K562 (cell line): ENCODE data around the gene IQGAP3. TPM values are rescaled to one million over a fixed set of nuclear protein-coding genes. Genes with fewer than 3 reads are reported as not detected.

Experiments
- ATAC-seq: fragments of 200-7000 bp; cut with Tn5 transposase; 3 replicates; pipeline ENCODE4 v1.9.1; 2020; ENCODE audit warnings: moderate library complexity
- BruUV-seq: library from RNA; stranded (reverse); fragments of 400-500 nt; replicated peaks from 2 replicates; lab custom pipeline; 2021; lab: Mats Ljungman, UMichigan
- CTCF ChIA-PET: fragments of 300-600 bp; formaldehyde crosslinking; extraction: SDS; loops from one replicate; lab custom pipeline; 2021; ENCODE audit warnings: low intra/inter-chr PET ratio; lab: Yijun Ruan, JAX
- POLR2A ChIA-PET: fragments of 300-600, 350-650 bp; sonication (Branson Sonifier 250); formaldehyde crosslinking; extraction: SDS; loops from one replicate; lab custom pipeline; 2021; ENCODE audit warnings: antibody characterized with exemption, inconsistent platforms; lab: Yijun Ruan, JAX
- DNase-seq, 4 experiments: peaks; one replicate each; pipeline versions ENCODE4 v3.0.0 to v3.0.0-alpha.2; 2011 to 2018; ENCODE audit warnings: low spot score in 3 of 4, mixed read lengths in 3 of 4; ENCODE audit errors: extremely low read depth in 1 of 4
- FAIRE-seq: peaks from 2 replicates; lab custom pipeline; 2011; peaks lifted over from hg19 to GRCh38; lab: Jason Lieb, UNC
- H2AFZ ChIP-seq: 2 replicates; pipeline ENCODE4 v1.6.0; 2011; ENCODE audit warnings: low read depth, low read length, control low read depth, inconsistent platforms
- H3K27ac ChIP-seq: fragments of 200-600 bp; 3 replicates; pipeline ENCODE4 v1.8.0; 2011; ENCODE audit warnings: low read depth, mild to moderate bottlenecking, control low read depth, inconsistent platforms, low read length, moderate library complexity, mixed read lengths; ENCODE audit errors: extremely low read depth
- H3K27me3 ChIP-seq, 2 experiments: fragments of 300-600 bp in 1 of 2; 2 replicates in 1 of 2; 3 replicates in 1 of 2; pipeline versions ENCODE4 v1.6.0 to v1.8.0; 2011; ENCODE audit warnings: inconsistent platforms in 2 of 2, low read length in 2 of 2, mild to moderate bottlenecking in 1 of 2, mixed read lengths in 1 of 2, moderate library complexity in 1 of 2; ENCODE audit not compliant: control insufficient read depth in 2 of 2, insufficient read depth in 2 of 2
- H3K36me3 ChIP-seq: fragments of 300-600 bp; 3 replicates; pipeline ENCODE4 v1.8.0; 2011; ENCODE audit warnings: mild to moderate bottlenecking, low read length, inconsistent platforms; ENCODE audit not compliant: control insufficient read depth, insufficient read depth
- H3K4me1 ChIP-seq, 2 experiments: fragments of 200-600 bp in 1 of 2; replicated peaks in 1 of 2; 2 replicates in 1 of 2; 3 replicates in 1 of 2; pipeline versions ENCODE4 v1.5.1 to v1.8.0; 2011; ENCODE audit warnings: inconsistent platforms in 2 of 2, low read length in 2 of 2, mild to moderate bottlenecking in 1 of 2, mixed read lengths in 1 of 2, moderate library complexity in 1 of 2; ENCODE audit not compliant: control insufficient read depth in 2 of 2, insufficient read depth in 2 of 2
- H3K4me2 ChIP-seq: 2 replicates; pipeline ENCODE4 v1.6.1; 2011; ENCODE audit warnings: low read length, control low read depth, inconsistent platforms, mixed read lengths; ENCODE audit not compliant: insufficient read depth
- H3K4me3 ChIP-seq: fragments of 200-600 bp; sonication (generic), shearing (Covaris generic); 2 replicates; pipeline ENCODE4 v1.5.1; 2016; ENCODE audit warnings: control low read depth, inconsistent platforms
- H3K79me2 ChIP-seq: fragments of 200-600 bp; 3 replicates; pipeline ENCODE4 v1.8.0; 2011; ENCODE audit warnings: low read length, inconsistent platforms; ENCODE audit not compliant: control insufficient read depth, insufficient read depth
- H3K9ac ChIP-seq, 2 experiments: 2 replicates each; pipeline versions ENCODE4 v1.6.0 to v1.6.1; 2011; ENCODE audit warnings: low read depth in 2 of 2, low read length in 2 of 2, control low read depth in 1 of 2, inconsistent platforms in 1 of 2, mild to moderate bottlenecking in 1 of 2, mixed read lengths in 1 of 2; ENCODE audit not compliant: insufficient read depth in 1 of 2
- H3K9me1 ChIP-seq: one replicate; pipeline ENCODE4 v1.6.0; 2011; ENCODE audit warnings: inconsistent platforms, mild to moderate bottlenecking, low read length, moderate library complexity; ENCODE audit not compliant: control insufficient read depth, insufficient read depth
- H3K9me3 ChIP-seq: replicated peaks from 2 replicates; pipeline ENCODE4 v1.5.1; 2011; ENCODE audit warnings: low read depth, low read length, inconsistent platforms; ENCODE audit not compliant: control insufficient read depth, insufficient read depth
- H4K20me1 ChIP-seq: replicated peaks from 2 replicates; pipeline ENCODE4 v1.6.1; 2011; ENCODE audit warnings: low read length, inconsistent platforms, mixed read lengths; ENCODE audit not compliant: control insufficient read depth, insufficient read depth
- CTBP1 ChIP-seq: fragments of 450-650 bp; IDR thresholded peaks from 2 replicates; pipeline ENCODE4 v1.6.1; 2016; ENCODE audit warnings: borderline replicate concordance
- RB1 ChIP-seq: fragments of 450-650 bp; IDR thresholded peaks from 2 replicates; pipeline ENCODE4 v1.6.1; 2017; ENCODE audit warnings: low read depth, mild to moderate bottlenecking
- SAP30 ChIP-seq: fragments of 200-600 bp; sonication (generic); IDR thresholded peaks from 2 replicates; pipeline ENCODE4 v1.6.1; 2012; ENCODE audit warnings: borderline replicate concordance, low read depth, mild to moderate bottlenecking, moderate library complexity, low read length, control low read depth, inconsistent platforms; ENCODE audit not compliant: insufficient read depth, poor library complexity, severe bottlenecking
- STAG1 ChIP-seq: sonication (generic); formaldehyde crosslinking; IDR thresholded peaks from 2 replicates; pipeline ENCODE4 v1.5.0; 2020; ENCODE audit warnings: missing genetic modification reagents, borderline replicate concordance
- ZNF347 ChIP-seq: fragments of 450-650 bp; formaldehyde crosslinking; IDR thresholded peaks from 2 replicates; pipeline ENCODE4 v1.4.0; 2020; ENCODE audit warnings: low read depth, mild to moderate bottlenecking, moderate library complexity
- ZNF507 ChIP-seq: conservative IDR thresholded peaks from 2 replicates; pipeline ENCODE4 v1.6.1; 2017; ENCODE audit warnings: missing genetic modification characterization, missing compliant biosample characterization
- WGBS: fragments of 100-300 bp; shearing (Covaris generic); methylation state at CpG from one replicate; pipeline ENCODE4 v1.1.6; 2016; ENCODE audit warnings: low coverage, mixed read lengths; ENCODE audit not compliant: insufficient coverage; ENCODE audit errors: missing lambda C conversion rate; 5-methylcytosine and 5-hydroxymethylcytosine counted together
- in situ Hi-C: fragments of 300-500 bp; cut with MboI; formaldehyde crosslinking; loops from 4 replicates; pipeline ENCODE4 v1.15.0; 2018; ENCODE audit warnings: inconsistent platforms, mixed read lengths
- intact Hi-C: fragments of 100-400 bp; cut with micrococcal nuclease; formaldehyde crosslinking; loops from 2 replicates; pipeline ENCODE4 v1.14.2; 2022
- polyA plus RNA-seq, 8 experiments: library from polyadenylated mRNA; depleted of rRNA in 4 of 8; stranded (reverse) in 5 of 8; unstranded in 3 of 8; fragments of >200 nt; fragmentation: Nextera tagmentation in 2 of 8; fragmentation: Illumina TruSeq in 1 of 8; extraction: Ambion mirVana in 2 of 8; extraction: Trizol in 1 of 8; gene quantifications; 2 replicates each; pipeline versions ENCODE4 v1.2.1 to v1.2.3, GENCODE V29; 2011 to 2014; ENCODE audit warnings: inconsistent platforms in 1 of 8, missing spikeins in 1 of 8
- total RNA-seq, 7 experiments: library from RNA; depleted of rRNA in 6 of 7; stranded (reverse); fragments of >200 nt in 6 of 7; fragmentation: Illumina TruSeq in 2 of 7; extraction: Trizol in 2 of 7; gene quantifications; 2 replicates each; pipeline versions ENCODE4 v1.2.1 to v1.2.3, GENCODE V29; 2011 to 2021; ENCODE audit warnings: low replicate concordance in 1 of 7
- TF ChIP-seq, protein P1 (sequence below): fragments of 450-650 bp; IDR thresholded peaks from 2 replicates; pipeline ENCODE4 v1.6.1; 2016; ENCODE audit warnings: borderline replicate concordance
- TF ChIP-seq, protein P2 (sequence below): fragments of 150-350 bp; IDR thresholded peaks from 2 replicates; pipeline ENCODE4 v1.6.1; 2014; ENCODE audit warnings: low read depth, mild to moderate bottlenecking, low read length, borderline replicate concordance

IQGAP3 gene
- total and polyA plus RNA-seq, 9 of the 15 experiments (the other 6 are each of a cell fraction or from before 2014, with no cell fraction given), result 1.4 to 16.6 (median 11.9) TPM

DNA sequence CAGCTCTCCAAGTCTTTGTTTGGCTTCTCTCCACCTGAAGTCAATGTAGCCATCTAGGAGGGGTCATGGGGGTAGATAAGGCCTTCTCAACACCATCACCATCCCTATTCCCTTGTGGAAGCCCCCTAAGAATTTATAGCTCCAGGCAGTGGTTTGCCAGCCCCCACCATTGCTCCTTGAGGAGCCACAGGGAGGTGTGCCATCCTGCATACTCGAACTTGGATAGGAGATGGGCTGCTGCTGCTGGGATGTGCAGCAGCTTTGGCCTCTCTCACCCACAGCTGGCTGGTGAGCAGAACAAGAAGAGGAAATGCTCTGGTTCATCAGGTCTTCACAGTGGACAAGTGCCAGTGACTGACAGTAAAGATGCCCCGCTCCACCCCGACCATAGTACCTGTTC lies 24.1 kb upstream of the IQGAP3 start:
- no peaks in the 10 kb centered on the region for H4K20me1 ChIP-seq
- peaks cover 10 to 12% of the 10 kb centered on the region in 2 experiments; a peak in 4 of 5 replicates for H3K4me1 ChIP-seq
- H3K9me3 ChIP-seq, result no peaks in the 10 kb centered on the region
- ChIA-PET CTCF (no interaction called here), POLR2A (interaction anchor here (0.5 to 1.4 kb wide), 4 partner anchors 9 to 303 kb away, joined by 3 to 6 read pairs (median 4); no protein-coding TSS in a partner anchor)
- FAIRE-seq (no peak), DNase-seq (no peak), ATAC-seq (no peak)
- in situ Hi-C loops (no loop called here), intact Hi-C loops (no loop called here)
- no peak overlapping the region for H3K4me2 ChIP-seq
- H3K79me2 ChIP-seq, result peaks cover 57% of the 10 kb centered on the region
- H3K27ac ChIP-seq, result no peak overlapping the region
- no peaks in the 10 kb centered on the region for H3K27me3 ChIP-seq
- no TSS peak for BruUV-seq
- H3K9me1 ChIP-seq, result no peaks in the 10 kb centered on the region
- no peak overlapping the region for H2AFZ ChIP-seq
- no peak overlapping the region for H3K4me3 ChIP-seq
- TF ChIP-seq, protein P1, sequence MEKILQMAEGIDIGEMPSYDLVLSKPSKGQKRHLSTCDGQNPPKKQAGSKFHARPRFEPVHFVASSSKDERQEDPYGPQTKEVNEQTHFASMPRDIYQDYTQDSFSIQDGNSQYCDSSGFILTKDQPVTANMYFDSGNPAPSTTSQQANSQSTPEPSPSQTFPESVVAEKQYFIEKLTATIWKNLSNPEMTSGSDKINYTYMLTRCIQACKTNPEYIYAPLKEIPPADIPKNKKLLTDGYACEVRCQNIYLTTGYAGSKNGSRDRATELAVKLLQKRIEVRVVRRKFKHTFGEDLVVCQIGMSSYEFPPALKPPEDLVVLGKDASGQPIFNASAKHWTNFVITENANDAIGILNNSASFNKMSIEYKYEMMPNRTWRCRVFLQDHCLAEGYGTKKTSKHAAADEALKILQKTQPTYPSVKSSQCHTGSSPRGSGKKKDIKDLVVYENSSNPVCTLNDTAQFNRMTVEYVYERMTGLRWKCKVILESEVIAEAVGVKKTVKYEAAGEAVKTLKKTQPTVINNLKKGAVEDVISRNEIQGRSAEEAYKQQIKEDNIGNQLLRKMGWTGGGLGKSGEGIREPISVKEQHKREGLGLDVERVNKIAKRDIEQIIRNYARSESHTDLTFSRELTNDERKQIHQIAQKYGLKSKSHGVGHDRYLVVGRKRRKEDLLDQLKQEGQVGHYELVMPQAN, result no peak
- no peak for TF ChIP-seq CTBP1
- no peak for TF ChIP-seq STAG1 (CRISPR knock-in tag)
- TF ChIP-seq ZNF507 (tag), result no peak
- TF ChIP-seq, protein P2, sequence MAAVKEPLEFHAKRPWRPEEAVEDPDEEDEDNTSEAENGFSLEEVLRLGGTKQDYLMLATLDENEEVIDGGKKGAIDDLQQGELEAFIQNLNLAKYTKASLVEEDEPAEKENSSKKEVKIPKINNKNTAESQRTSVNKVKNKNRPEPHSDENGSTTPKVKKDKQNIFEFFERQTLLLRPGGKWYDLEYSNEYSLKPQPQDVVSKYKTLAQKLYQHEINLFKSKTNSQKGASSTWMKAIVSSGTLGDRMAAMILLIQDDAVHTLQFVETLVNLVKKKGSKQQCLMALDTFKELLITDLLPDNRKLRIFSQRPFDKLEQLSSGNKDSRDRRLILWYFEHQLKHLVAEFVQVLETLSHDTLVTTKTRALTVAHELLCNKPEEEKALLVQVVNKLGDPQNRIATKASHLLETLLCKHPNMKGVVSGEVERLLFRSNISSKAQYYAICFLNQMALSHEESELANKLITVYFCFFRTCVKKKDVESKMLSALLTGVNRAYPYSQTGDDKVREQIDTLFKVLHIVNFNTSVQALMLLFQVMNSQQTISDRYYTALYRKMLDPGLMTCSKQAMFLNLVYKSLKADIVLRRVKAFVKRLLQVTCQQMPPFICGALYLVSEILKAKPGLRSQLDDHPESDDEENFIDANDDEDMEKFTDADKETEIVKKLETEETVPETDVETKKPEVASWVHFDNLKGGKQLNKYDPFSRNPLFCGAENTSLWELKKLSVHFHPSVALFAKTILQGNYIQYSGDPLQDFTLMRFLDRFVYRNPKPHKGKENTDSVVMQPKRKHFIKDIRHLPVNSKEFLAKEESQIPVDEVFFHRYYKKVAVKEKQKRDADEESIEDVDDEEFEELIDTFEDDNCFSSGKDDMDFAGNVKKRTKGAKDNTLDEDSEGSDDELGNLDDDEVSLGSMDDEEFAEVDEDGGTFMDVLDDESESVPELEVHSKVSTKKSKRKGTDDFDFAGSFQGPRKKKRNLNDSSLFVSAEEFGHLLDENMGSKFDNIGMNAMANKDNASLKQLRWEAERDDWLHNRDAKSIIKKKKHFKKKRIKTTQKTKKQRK, result no peak
- no peak for TF ChIP-seq SAP30
- no peak for TF ChIP-seq RB1
- TF ChIP-seq ZNF347 (CRISPR knock-in tag), result no peak
- 92% methylated on average over 3 of the region's 3 CpGs for WGBS
- peaks cover 78% of the 10 kb centered on the region for H3K36me3 ChIP-seq
- no peak overlapping the region for H3K9ac ChIP-seq
